HUES6 (cell line): ENCODE measurements around the gene GFPT1.

Source experiments
- H3K27ac ChIP-seq: 2 replicates; pipeline ENCODE4 v1.7.0; 2013; ENCODE audit warnings: low read depth, mild to moderate bottlenecking, low read length, inconsistent platforms
- H3K27me3 ChIP-seq: 2 replicates; pipeline ENCODE4 v1.6.1; 2013; ENCODE audit warnings: low read length; ENCODE audit not compliant: control insufficient read depth, insufficient read depth
- H3K36me3 ChIP-seq: 2 replicates; pipeline ENCODE4 v1.6.1; 2013; ENCODE audit warnings: low read length; ENCODE audit not compliant: control insufficient read depth, insufficient read depth
- H3K4me1 ChIP-seq: 2 replicates; pipeline ENCODE4 v1.6.1; 2013; ENCODE audit warnings: low read length; ENCODE audit not compliant: control insufficient read depth, insufficient read depth
- H3K4me3 ChIP-seq: 2 replicates; pipeline ENCODE4 v1.5.1; 2013; ENCODE audit warnings: low read depth, low read length
- H3K9ac ChIP-seq: one replicate; pipeline ENCODE4 v1.6.1; 2013; ENCODE audit warnings: mild to moderate bottlenecking, low read length
- H3K9me3 ChIP-seq: 2 replicates; pipeline ENCODE4 v1.6.1; 2013; ENCODE audit warnings: low read depth, low read length; ENCODE audit not compliant: control insufficient read depth, insufficient read depth

Gene GFPT1

DNA sequence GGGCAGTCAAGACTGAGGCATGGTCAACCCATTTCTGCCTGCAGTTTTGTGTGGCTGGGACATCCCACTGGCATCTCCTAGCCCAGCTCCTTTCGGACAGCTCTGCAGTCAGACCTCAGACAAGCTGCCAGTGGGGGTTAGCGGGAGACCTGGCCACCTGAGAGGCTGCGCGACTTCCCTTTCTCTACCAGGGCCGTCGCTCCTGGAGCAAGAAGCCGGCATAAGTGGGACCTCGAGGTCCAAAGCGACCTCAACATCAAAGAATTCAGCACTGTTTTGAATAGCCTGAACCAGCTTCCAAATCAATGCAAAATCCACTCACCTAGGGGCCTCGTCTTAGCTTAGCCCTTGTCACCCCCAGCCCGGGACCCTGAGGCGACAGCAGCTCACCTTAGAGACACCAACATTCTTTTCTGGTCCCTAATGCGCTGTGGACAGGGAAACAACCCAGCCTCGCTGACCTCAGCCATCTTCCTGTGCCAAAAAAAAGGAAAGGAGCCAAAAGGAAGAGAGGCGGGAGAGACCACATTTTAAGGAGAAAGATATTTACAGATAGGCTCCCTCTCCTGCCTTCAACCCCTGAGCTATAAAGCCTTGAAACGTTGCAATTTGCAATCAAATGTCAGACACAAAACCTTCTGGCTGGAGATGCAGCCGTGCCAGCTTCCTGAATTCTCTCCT lies 81.2 kb downstream of the GFPT1 start:
- Histone ChIP-seq H3K27ac (no peak overlapping the region), H3K4me1 (peaks cover 27% of the 10 kb centered on the region), H3K9ac (peak overlapping the region; percentile 93), H3K9me3 (peaks cover 6% of the 10 kb centered on the region), H3K4me3 (peak overlapping the region; percentile 81), H3K36me3 (no peaks in the 10 kb centered on the region), H3K27me3 (peaks cover 17% of the 10 kb centered on the region)

DNA sequence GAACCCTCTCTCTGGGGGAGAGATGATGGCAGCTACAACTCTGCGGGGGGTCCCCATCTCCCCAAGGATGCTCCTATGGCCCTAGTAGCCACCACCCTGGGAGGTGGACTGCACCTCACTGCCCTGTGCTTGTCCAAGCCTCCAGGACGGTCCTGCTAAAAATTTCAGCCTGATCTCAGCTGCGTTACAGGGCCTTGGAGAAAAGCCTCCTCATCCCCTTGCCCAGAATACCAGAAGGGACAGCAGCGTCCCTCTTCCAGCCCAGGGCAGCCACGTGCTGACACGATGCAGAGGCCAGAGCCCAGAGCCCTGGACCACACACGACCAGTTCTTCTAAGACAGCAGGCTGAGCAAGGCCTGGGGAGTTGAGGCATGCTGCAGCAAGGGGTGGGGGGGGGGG lies 81.9 kb downstream of the GFPT1 start:
- Histone ChIP-seq H3K36me3 (no peaks in the 10 kb centered on the region), H3K4me3 (no peak overlapping the region), H3K27ac (no peak overlapping the region), H3K4me1 (peaks cover 22% of the 10 kb centered on the region), H3K27me3 (peaks cover 17% of the 10 kb centered on the region), H3K9me3 (peaks cover 6% of the 10 kb centered on the region), H3K9ac (no peak overlapping the region)

DNA sequence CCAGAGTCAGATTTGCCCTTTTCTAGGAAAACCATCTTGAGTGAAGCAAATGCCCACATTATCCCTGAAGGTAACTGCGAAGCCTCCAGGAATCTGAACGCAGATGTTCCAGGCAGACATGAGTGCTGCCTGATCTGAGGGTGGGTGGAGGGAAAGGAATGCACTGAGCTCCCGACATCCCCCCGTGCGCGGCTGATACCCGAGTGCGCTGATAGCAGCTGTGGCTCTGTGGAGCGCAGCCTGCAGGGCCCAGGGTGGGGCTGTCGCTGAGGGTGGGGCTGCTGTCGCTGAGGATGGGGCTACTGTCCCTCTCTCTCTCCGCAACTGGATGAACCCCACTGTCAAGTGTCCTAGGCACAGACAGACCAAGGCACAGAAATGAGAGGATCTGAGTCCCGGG lies 82.4 kb downstream of the GFPT1 start:
- H3K27me3 ChIP-seq = peaks cover 17% of the 10 kb centered on the region
- no peaks in the 10 kb centered on the region for H3K36me3 ChIP-seq
- no peak overlapping the region for H3K9ac ChIP-seq
- H3K9me3 ChIP-seq = peaks cover 6% of the 10 kb centered on the region
- no peak overlapping the region for H3K4me3 ChIP-seq
- no peak overlapping the region for H3K27ac ChIP-seq
- H3K4me1 ChIP-seq = peaks cover 18% of the 10 kb centered on the region; the same call in 1 of the 2 replicates

DNA sequence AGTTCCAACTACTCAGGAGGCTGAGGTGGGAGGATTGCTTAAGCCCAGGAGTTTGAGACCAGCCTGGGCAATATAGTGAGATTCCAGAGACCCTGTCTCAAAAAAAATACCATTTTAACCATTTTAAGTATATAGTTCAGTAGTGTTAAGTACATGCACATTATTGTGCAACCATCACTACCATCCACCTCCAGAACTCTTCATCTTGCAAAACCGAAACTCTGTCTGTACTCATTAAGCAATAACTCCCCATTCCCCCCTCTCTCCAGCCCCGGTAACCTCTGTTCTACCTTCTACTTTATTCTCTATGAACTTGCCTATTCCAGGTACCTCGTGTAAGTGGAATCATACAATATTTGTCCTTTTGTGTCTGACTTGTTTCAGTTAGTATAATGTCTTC lies 86.4 kb downstream of the GFPT1 start:
- Histone ChIP-seq H3K27me3 (peaks cover 6% of the 10 kb centered on the region), H3K9ac (no peak overlapping the region), H3K4me3 (no peak overlapping the region), H3K36me3 (no peaks in the 10 kb centered on the region), H3K4me1 (peaks cover 2% of the 10 kb centered on the region; the same call in 1 of the 2 replicates), H3K9me3 (peaks cover 6% of the 10 kb centered on the region), H3K27ac (no peak overlapping the region)

GRCh38 chr2:69299772-69300516 lies 87.1 kb downstream of the GFPT1 start:
- Histone ChIP-seq H3K36me3 (no peaks in the 10 kb centered on the region), H3K4me3 (no peak overlapping the region), H3K27me3 (peaks cover under 1% of the 10 kb centered on the region; the same call in 1 of the 2 replicates), H3K9me3 (peaks cover 6% of the 10 kb centered on the region), H3K4me1 (no peaks in the 10 kb centered on the region), H3K27ac (no peak overlapping the region), H3K9ac (no peak overlapping the region)

DNA sequence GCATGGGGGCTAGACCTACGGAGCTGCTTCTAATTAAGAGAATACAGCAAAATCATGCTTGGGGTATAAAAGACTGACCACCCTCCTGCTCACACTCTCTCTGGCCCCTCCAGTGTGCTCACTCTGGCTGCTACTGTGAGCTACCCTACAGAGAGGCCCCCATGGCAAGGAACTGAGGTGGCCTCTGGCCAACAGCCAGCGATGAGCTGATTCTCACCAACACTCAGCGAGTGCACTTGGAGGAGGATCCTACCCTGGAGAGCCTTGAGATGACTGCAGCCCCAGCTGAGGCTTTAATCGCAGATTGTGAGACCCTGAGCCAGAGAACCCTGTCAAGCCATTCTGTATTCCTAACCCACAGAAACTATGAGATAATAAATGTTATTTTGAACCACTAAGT lies 88.2 kb downstream of the GFPT1 start:
- Histone ChIP-seq H3K4me3 (no peak overlapping the region), H3K36me3 (no peaks in the 10 kb centered on the region), H3K27me3 (no peaks in the 10 kb centered on the region), H3K9me3 (peaks cover 2% of the 10 kb centered on the region), H3K4me1 (no peaks in the 10 kb centered on the region), H3K27ac (no peak overlapping the region), H3K9ac (no peak overlapping the region)

DNA sequence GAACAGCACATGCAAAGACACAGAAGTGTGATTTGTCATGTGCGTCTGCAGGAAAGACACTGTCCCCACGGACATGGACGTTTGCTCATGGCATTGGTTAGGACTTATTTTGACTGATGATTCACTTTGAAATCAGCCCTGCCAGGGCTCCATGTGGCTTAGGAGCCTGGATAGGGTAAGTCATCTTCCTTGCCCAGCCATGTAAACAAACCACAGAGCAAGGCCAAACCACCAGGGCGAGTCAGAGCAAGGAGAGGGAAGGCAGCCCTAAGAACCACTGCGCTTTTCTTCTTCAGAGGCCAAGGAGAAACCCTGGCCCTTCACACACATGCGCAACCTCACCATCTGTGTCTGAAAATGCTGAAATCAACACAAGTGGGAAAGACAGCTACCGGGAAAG lies 88.8 kb downstream of the GFPT1 start:
- Histone ChIP-seq H3K4me1 (no peaks in the 10 kb centered on the region), H3K27me3 (no peaks in the 10 kb centered on the region), H3K9ac (no peak overlapping the region), H3K4me3 (no peak overlapping the region), H3K36me3 (no peaks in the 10 kb centered on the region), H3K9me3 (no peaks in the 10 kb centered on the region), H3K27ac (no peak overlapping the region)

DNA sequence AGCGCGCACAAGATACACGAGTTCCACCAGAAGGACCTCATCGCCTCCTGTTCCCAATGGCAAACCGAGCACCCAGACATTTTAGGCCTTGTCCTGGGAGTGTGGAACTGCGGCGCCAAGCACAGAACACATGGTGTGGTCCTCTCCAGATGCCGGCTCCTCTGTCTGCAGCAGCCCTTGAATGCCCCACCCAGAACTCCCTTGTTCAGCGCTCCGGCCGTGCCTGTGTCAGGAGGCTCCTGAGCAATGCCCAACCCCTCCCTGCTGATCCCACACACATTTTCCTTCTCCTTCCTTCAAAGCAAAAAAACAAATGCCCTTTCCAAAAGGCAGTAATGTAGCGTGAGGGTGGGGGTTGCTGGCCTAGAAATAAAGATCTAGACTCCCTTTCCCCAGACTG lies 89.8 kb downstream of the GFPT1 start:
- H3K36me3 ChIP-seq = no peaks in the 10 kb centered on the region
- H3K27ac ChIP-seq = no peak overlapping the region
- H3K9me3 ChIP-seq = no peaks in the 10 kb centered on the region
- H3K4me3 ChIP-seq = no peak overlapping the region
- H3K9ac ChIP-seq = no peak overlapping the region
- no peaks in the 10 kb centered on the region for H3K4me1 ChIP-seq
- H3K27me3 ChIP-seq = no peaks in the 10 kb centered on the region

- H3K36me3 ChIP-seq = no peaks in the 10 kb centered on the region
- H3K27me3 ChIP-seq = no peaks in the 10 kb centered on the region
- H3K9me3 ChIP-seq = no peaks in the 10 kb centered on the region
- no peak overlapping the region for H3K9ac ChIP-seq
- H3K27ac ChIP-seq = no peak overlapping the region
- H3K4me1 ChIP-seq = no peaks in the 10 kb centered on the region
- no peak overlapping the region for H3K4me3 ChIP-seq
These were observed 90.6 kb downstream of the GFPT1 start for GRCh38 chr2:69296421-69296820.

DNA sequence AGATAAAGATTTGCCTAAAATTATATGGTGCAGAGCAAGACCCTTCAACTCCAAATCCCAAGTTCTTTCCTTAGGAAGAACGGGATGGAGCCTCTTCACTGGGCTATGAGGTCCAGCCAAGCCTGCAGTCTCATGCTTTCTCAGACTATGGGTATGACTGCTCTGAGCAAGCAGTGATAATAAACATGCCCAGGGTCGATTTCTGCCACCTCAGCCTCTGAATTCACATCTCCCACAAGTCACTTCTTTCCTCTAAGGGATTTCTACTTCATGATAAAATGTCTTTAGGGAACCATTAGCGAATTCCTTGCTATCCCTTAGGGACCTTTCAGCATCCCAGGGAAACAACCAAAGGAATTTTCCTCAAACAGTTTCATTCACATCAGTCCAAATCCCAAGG lies 94.8 kb downstream of the GFPT1 start:
- no peaks in the 10 kb centered on the region for H3K27me3 ChIP-seq
- no peaks in the 10 kb centered on the region for H3K9me3 ChIP-seq

GRCh38 chr2:69291721-69292120 lies 95.3 kb downstream of the GFPT1 start:
- Histone ChIP-seq H3K27ac (no peak overlapping the region), H3K9ac (no peak overlapping the region)

More for the DNA sequence above, 94.8 kb downstream of the GFPT1 start:
- Histone ChIP-seq H3K4me3 (no peak overlapping the region), H3K9ac (no peak overlapping the region), H3K27ac (no peak overlapping the region), H3K36me3 (no peaks in the 10 kb centered on the region), H3K4me1 (no peaks in the 10 kb centered on the region)

More at GRCh38 chr2:69291721-69292120, 95.3 kb downstream of the GFPT1 start:
- no peaks in the 10 kb centered on the region for H3K27me3 ChIP-seq
- H3K36me3 ChIP-seq = no peaks in the 10 kb centered on the region
- no peak overlapping the region for H3K4me3 ChIP-seq
- H3K4me1 ChIP-seq = no peaks in the 10 kb centered on the region
- no peaks in the 10 kb centered on the region for H3K9me3 ChIP-seq
